Heart right ventricle (tissue), 16 donors: ENCODE results near the gene RHEB. TPM values are rescaled to one million over a fixed set of nuclear protein-coding genes. Genes with fewer than 3 reads are reported as not detected.
A peak's percentile ranks its signal among the peaks of the same experiment; 100 is the strongest.

ENCODE experiments used
- ATAC-seq, 8 donors: fragments of 200-7000 bp; cut with Tn5 transposase; one replicate each; pipeline ENCODE4 v1.9.1; 2020; ENCODE audit warnings: mild to moderate bottlenecking in 8 of 8, moderate library complexity in 8 of 8, moderate number of reproducible peaks in 1 of 8
- DNase-seq, 2 donors: peaks; one replicate each; pipeline ENCODE4 v3.0.0-alpha.2; 2020
- H3K27ac ChIP-seq, 10 donors: fragments of 200-600 bp; sonication (generic) in 2 of 10; one replicate each; pipeline versions ENCODE4 v1.5.0 to v1.8.0; 2020 to 2022; ENCODE audit warnings: mild to moderate bottlenecking in 3 of 10
- H3K27me3 ChIP-seq, 7 donors: fragments of 200-600 bp; one replicate each; pipeline ENCODE4 v1.8.0; 2021 to 2022; ENCODE audit warnings: mild to moderate bottlenecking in 2 of 7
- H3K36me3 ChIP-seq, 9 donors: fragments of 200-600 bp; sonication (generic) in 1 of 9; one replicate each; pipeline versions ENCODE4 v1.5.0 to v1.8.0; 2020 to 2022; ENCODE audit warnings: mild to moderate bottlenecking in 2 of 9
- H3K4me1 ChIP-seq, 9 donors: fragments of 200-600 bp; sonication (generic) in 1 of 9; one replicate each; pipeline versions ENCODE4 v1.5.0 to v1.8.0; 2020 to 2022; ENCODE audit warnings: mild to moderate bottlenecking in 4 of 9
- H3K4me3 ChIP-seq, 10 donors: fragments of 200-600 bp; sonication (generic) in 2 of 10; one replicate each; pipeline versions ENCODE4 v1.5.0 to v1.8.0; 2020 to 2022; ENCODE audit warnings: mild to moderate bottlenecking in 7 of 10, moderate library complexity in 2 of 10
- H3K9me3 ChIP-seq, 11 donors: fragments of 200-600 bp in 10 of 11; sonication (generic) in 2 of 11; one replicate each; pipeline versions ENCODE4 v1.5.0 to v1.8.0; 2013 to 2022; ENCODE audit warnings: mild to moderate bottlenecking in 2 of 11, control low read depth in 1 of 11, moderate library complexity in 1 of 11
- WGBS, 2 donors: extraction: QIAGEN DNeasy Blood & Tissue Kit; methylation state at CpG; one replicate each; pipeline ENCODE4 v1.1.7; 2013; ENCODE audit warnings: inconsistent platforms in 1 of 2; 5-methylcytosine and 5-hydroxymethylcytosine counted together
- intact Hi-C, 10 donors: fragments of 100-400 bp; cut with DNase I; formaldehyde crosslinking; loops; one replicate each; pipeline versions ENCODE4 v1.11.1 to v1.14.2; 2022
- polyA plus RNA-seq, 2 donors: library from polyadenylated mRNA; stranded (reverse); fragments of 200-250 nt; gene quantifications; one replicate each; pipeline ENCODE4 v1.2.3, GENCODE V29; 2013
- total RNA-seq, 10 donors: library from RNA; stranded (reverse); fragmentation: NEBNext Ultra II Directional in 3 of 10; extraction: Animal tissue kit (Norgen Biotek cat#: 25700) in 3 of 10; gene quantifications; one replicate each; pipeline versions ENCODE4 v1.2.1 to v1.2.4, GENCODE V29; 2021 to 2023
- TF ChIP-seq, protein P1 (sequence below), 9 donors: fragments of 200-600 bp; sonication (generic) in 2 of 9; IDR thresholded peaks; one replicate each; pipeline versions ENCODE4 v1.5.0 to v1.8.0; 2021 to 2022; ENCODE audit warnings: antibody characterized with exemption in 9 of 9, mild to moderate bottlenecking in 5 of 9, moderate library complexity in 1 of 9
- donor health status: Arrhythmogenic right ventricular cardiomyopathy.
- donor health status: ischemic (EF 13 %, LVEDD 7.1; RV severe dilation, severe dysfunction).
- donor health status: healthy with polysubstance abuse.
- donor health status: DM: no; HTN: yes; CAD: no.
- donor health status: DM: no; HTN: no; CAD: no.
- donor health status: ischemic (EF 25% LVEDD 6.9; RV normal size, moderate dysfunction).
- donor health status: ischemic (EF 25% LVEDD 5.7; RV mildly dilated, moderate dysfunction).
- donor health status: healthy.
- donor health status: DM: yes; HTN: yes; CAD: no.
- donor health status: Ischemic cardiomyopathy.
- donor health status: ischemic (EF 35%, LVEDD 5.7; RV mildly dilated, moderate dysfunction).
- donor health status: nonischemic (EF 11% LVEDD 7.7; RV severe dilation, severe dysfunction).
- donor health status: DM: yes; HTN: yes; CAD: no.
- donor health status: PGD.
- donor health status: ischemic (EF 29% LVEDD 5.4; RV normal size, mild dysfunction).
- donor health status: nonischemic (EF 23%, LVEDD 6.1; RV moderate dilation, normal function).

Gene RHEB
- total and polyA plus RNA-seq, 12 donors: 56.0 to 174 (median 104) TPM

DNA sequence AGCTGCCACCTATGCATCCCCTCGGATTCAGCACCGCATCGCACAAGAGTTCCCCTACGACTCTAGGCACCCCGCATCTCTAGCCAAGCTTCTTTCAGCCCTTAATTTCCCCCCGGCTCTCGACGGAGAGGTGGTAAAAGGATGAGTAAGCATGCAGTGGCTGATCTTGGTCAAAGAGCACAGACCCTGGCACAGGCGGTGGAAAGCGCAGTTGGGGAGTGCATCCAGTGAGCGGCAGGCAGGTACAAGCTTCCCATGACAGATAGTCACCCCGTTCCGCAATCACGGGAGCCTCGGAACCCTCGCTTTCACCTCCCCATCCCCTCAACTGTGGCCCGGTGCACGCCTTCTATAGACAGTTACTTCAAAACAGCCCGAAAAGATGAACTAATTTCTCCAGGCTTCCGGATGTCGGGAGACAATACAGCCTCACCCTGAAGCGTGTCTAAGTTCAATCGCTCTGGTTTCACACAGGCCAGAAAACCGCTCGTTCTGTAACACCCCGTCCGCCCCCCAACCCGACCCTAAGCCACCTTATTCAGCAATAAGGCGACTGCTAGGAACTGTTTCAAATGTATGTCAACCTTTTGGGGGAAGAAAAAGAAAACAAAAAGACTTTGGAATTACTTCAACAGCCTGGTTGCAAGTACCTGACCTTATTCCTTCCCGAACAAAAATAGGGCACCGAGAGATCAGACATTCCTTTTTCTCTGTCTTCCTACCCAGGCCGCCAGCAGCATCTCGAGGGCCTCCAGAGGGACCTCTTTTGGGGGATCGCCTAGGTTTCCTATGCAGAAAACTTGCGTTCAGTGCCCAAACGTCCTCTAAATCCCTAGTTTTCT, 1.4 kb downstream of the RHEB start:
- peaks cover 2 to 57% (median 47%) of the 10 kb centered on the region in 9 donors for H3K4me1 ChIP-seq
- DNase-seq (peak; percentile 37 to 68), ATAC-seq (peak in 5 of 8 donors; percentile 3 to 35 (median 10))
- H3K27me3 ChIP-seq: no peaks in the 10 kb centered on the region
- H3K27ac ChIP-seq: peak overlapping the region; percentile 87 to 99 (median 98)
- intact Hi-C loops: loop anchor here in 6 of 10 donors (5.0 to 10.0 kb wide), 3 partner anchors 41 to 56 kb away; no protein-coding TSS in a partner anchor
- H3K4me3 ChIP-seq: peak overlapping the region; percentile 69 to 84 (median 76)
- TF ChIP-seq, protein P1, sequence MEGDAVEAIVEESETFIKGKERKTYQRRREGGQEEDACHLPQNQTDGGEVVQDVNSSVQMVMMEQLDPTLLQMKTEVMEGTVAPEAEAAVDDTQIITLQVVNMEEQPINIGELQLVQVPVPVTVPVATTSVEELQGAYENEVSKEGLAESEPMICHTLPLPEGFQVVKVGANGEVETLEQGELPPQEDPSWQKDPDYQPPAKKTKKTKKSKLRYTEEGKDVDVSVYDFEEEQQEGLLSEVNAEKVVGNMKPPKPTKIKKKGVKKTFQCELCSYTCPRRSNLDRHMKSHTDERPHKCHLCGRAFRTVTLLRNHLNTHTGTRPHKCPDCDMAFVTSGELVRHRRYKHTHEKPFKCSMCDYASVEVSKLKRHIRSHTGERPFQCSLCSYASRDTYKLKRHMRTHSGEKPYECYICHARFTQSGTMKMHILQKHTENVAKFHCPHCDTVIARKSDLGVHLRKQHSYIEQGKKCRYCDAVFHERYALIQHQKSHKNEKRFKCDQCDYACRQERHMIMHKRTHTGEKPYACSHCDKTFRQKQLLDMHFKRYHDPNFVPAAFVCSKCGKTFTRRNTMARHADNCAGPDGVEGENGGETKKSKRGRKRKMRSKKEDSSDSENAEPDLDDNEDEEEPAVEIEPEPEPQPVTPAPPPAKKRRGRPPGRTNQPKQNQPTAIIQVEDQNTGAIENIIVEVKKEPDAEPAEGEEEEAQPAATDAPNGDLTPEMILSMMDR (IDR thresholded peaks at IDR 0.05): peak in 3 of 9 donors; percentile 25 to 28 (median 26)
- no peaks in the 10 kb centered on the region for H3K36me3 ChIP-seq
- no peaks in the 10 kb centered on the region for H3K9me3 ChIP-seq
- WGBS, 2 donors: 1 to 3% methylated on average over 36 of the region's 36 CpGs

DNA sequence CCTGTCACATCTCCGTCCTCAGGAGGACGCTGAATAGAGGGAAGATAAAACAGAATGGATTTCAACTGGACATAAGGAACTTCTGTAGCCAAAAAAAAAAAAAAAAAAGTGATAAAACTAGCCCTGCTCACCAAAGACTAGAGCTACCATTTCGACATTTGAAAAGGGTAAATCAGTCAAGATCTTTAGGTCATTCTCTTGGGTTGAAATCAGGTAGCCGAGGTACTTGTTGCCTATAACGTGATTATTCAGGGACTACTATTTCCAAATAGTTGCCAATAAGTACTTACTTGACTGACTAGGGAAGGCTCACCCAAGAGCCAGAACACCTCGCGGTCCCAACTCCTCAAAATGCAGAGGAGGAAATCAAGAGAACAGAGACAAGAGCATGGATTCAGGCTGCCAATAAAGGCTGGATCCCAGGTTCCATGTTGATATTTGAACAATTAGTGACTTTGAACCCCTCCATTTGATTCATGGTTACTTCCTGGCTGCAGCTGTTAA, 2.0 kb downstream of the RHEB start:
- H3K4me3 ChIP-seq: peak overlapping the region; percentile 69 to 84 (median 76)
- intact Hi-C loops: loop anchor here in 7 of 10 donors (2.0 to 10.0 kb wide), 4 partner anchors 25 to 55 kb away; no protein-coding TSS in a partner anchor
- no peaks in the 10 kb centered on the region for H3K27me3 ChIP-seq
- H3K36me3 ChIP-seq: no peaks in the 10 kb centered on the region
- peaks cover 2 to 64% (median 54%) of the 10 kb centered on the region in 9 donors for H3K4me1 ChIP-seq
- no peak for DNase-seq
- no peaks in the 10 kb centered on the region for H3K9me3 ChIP-seq
- no peak for ATAC-seq
- peak overlapping the region in 9 of 10 donors; percentile 87 to 99 (median 98) for H3K27ac ChIP-seq
- 56 to 58% methylated on average over 7 of the region's 7 CpGs for WGBS, 2 donors
- TF ChIP-seq, protein P1 (IDR thresholded peaks at IDR 0.05): no peak

GRCh38 chr7:151515276-151515565, 4.5 kb downstream of the RHEB start:
- H3K4me1 ChIP-seq: peaks cover 5 to 81% (median 69%) of the 10 kb centered on the region in 9 donors
- TF ChIP-seq, protein P1 (IDR thresholded peaks at IDR 0.05): no peak
- ATAC-seq: no peak
- no peaks in the 10 kb centered on the region for H3K27me3 ChIP-seq
- no peaks in the 10 kb centered on the region for H3K9me3 ChIP-seq
- no peak overlapping the region for H3K4me3 ChIP-seq
- DNase-seq: no peak
- intact Hi-C loops: loop anchor here in 6 of 10 donors (5.0 to 10.0 kb wide), 3 partner anchors 38 to 53 kb away; no protein-coding TSS in a partner anchor
- H3K27ac ChIP-seq: no peak overlapping the region
- H3K36me3 ChIP-seq: no peaks in the 10 kb centered on the region

GRCh38 chr7:151514461-151515275, 5.0 kb downstream of the RHEB start:
- Histone ChIP-seq H3K4me3 (no peak overlapping the region), H3K4me1 (peaks cover 7 to 86% (median 73%) of the 10 kb centered on the region in 9 donors), H3K36me3 (no peaks in the 10 kb centered on the region), H3K9me3 (no peaks in the 10 kb centered on the region), H3K27ac (peak overlapping the region in 1 of 10 donors; percentile 26), H3K27me3 (no peaks in the 10 kb centered on the region)
- DNase-seq: no peak
- WGBS, 2 donors: 87 to 89% methylated on average over 6 of the region's 6 CpGs
- TF ChIP-seq, protein P1 (IDR thresholded peaks at IDR 0.05): no peak
- no peak for ATAC-seq
- intact Hi-C loops: loop anchor here in 8 of 10 donors (5.0 to 10.0 kb wide), 4 partner anchors 37 to 52 kb away; no protein-coding TSS in a partner anchor
